Uterus (tissue), 4 donors: Measurements from ENCODE around the gene ARHGAP31. TPM values are rescaled to one million over a fixed set of nuclear protein-coding genes. Genes with fewer than 3 reads are reported as not detected.

Experiments
- DNase-seq, 2 donors: peaks; one replicate each; pipeline ENCODE4 v3.0.0-alpha.2; 2019 to 2020
- H3K27ac ChIP-seq, 2 donors: fragments of 200-600 bp; sonication (generic); 1 replicate in 1 of 2; 2 replicates in 1 of 2; pipeline ENCODE4 v1.5.1; 2016 to 2018
- H3K27me3 ChIP-seq, 2 donors: fragments of 200-600 bp; sonication (generic); one replicate each; pipeline ENCODE4 v1.5.1; 2018 to 2019; ENCODE audit warnings: control low read depth in 1 of 2
- H3K36me3 ChIP-seq, 2 donors: fragments of 200-600 bp; sonication (generic); one replicate each; pipeline ENCODE4 v1.5.1; 2019; ENCODE audit warnings: control low read depth in 1 of 2
- H3K4me1 ChIP-seq, 2 donors: fragments of 200-600 bp; sonication (generic); one replicate each; pipeline ENCODE4 v1.5.1; 2018 to 2019; ENCODE audit warnings: control low read depth in 1 of 2
- H3K4me3 ChIP-seq, 2 donors: fragments of 200-600 bp; sonication (generic); 1 replicate in 1 of 2; 2 replicates in 1 of 2; pipeline ENCODE4 v1.5.1; 2018 to 2019; ENCODE audit warnings: mild to moderate bottlenecking in 1 of 2
- H3K9me3 ChIP-seq, 2 donors: fragments of 200-600 bp; sonication (generic); one replicate each; pipeline ENCODE4 v1.5.1; 2019; ENCODE audit warnings: control low read depth in 1 of 2
- CTCF ChIP-seq, 4 experiments: fragments of 200-600 bp in 2 of 4; fragments of 450-650 bp in 2 of 4; sonication (generic) in 2 of 4; IDR thresholded peaks; one replicate each; pipeline ENCODE4 v1.5.1; 2016 to 2019; ENCODE audit warnings: antibody characterized with exemption in 4 of 4, mild to moderate bottlenecking in 2 of 4, moderate library complexity in 1 of 4
- POLR2A ChIP-seq, 2 donors: fragments of 450-650 bp; IDR thresholded peaks; one replicate each; pipeline ENCODE4 v1.6.1; 2016; ENCODE audit warnings: antibody characterized with exemption in 2 of 2, mild to moderate bottlenecking in 1 of 2, moderate library complexity in 1 of 2
- intact Hi-C: fragments of 100-400 bp; cut with DNase I; formaldehyde crosslinking; loops from one replicate; pipeline ENCODE4 v1.15.1; 2023; ENCODE audit warnings: low total_unique reads
- total RNA-seq, 4 donors: library from RNA; depleted of rRNA in 3 of 4; stranded (reverse); fragments of >200 nt in 3 of 4; gene quantifications; one replicate each; pipeline versions ENCODE4 v1.1.0 to v1.2.4, GENCODE V29; 2014 to 2023
- donor health status: DM: yes; HTN: yes; CAD: no.

Gene ARHGAP31
- total RNA-seq, 4 donors from 2014 or later, result 17.6 to 53.2 (median 29.4) TPM

DNA sequence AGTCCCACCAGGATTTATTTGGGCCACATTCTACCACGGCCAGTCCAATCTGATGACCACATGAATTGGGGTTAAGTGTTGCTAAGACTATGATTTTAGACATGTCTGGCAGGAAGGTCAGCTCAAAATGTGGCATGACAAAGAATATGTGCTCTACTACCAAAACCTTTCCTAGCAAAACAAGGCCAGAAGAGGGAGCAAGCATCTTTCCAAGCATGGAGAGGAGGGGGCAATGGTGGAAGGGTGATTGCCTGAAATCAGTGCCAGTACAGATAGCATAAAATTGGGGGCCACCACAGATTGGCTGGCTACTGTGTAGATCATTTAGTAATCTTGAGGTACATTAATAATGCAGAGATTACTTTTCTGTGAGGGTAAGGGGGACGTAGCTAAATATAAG is 126.0 kb downstream of the ARHGAP31 start:
- Histone ChIP-seq H3K4me1 (no peaks in the 10 kb centered on the region), H3K27me3 (no peaks in the 10 kb centered on the region), H3K4me3 (no peak overlapping the region), H3K9me3 (no peaks in the 10 kb centered on the region), H3K36me3 (no peaks in the 10 kb centered on the region), H3K27ac (no peak overlapping the region)
- intact Hi-C loops, result no loop called here
- DNase-seq, result no peak
- no peak for TF ChIP-seq POLR2A (IDR thresholded peaks at IDR 0.05)
- no peak for TF ChIP-seq CTCF (IDR thresholded peaks at IDR 0.05)

- Histone ChIP-seq H3K27me3 (no peaks in the 10 kb centered on the region), H3K36me3 (no peaks in the 10 kb centered on the region), H3K4me3 (no peak overlapping the region), H3K9me3 (peaks cover 0 to 48% of the 10 kb centered on the region in 2 donors), H3K4me1 (no peaks in the 10 kb centered on the region), H3K27ac (no peak overlapping the region)
- TF ChIP-seq CTCF (IDR thresholded peaks at IDR 0.05) (no peak), POLR2A (IDR thresholded peaks at IDR 0.05) (no peak)
- intact Hi-C loops, result no loop called here
- no peak for DNase-seq
Observed at GRCh38 chr3:119427669-119428068, 133.5 kb downstream of the ARHGAP31 start.

- Histone ChIP-seq H3K36me3 (no peaks in the 10 kb centered on the region), H3K4me3 (no peak overlapping the region), H3K27me3 (no peaks in the 10 kb centered on the region), H3K9me3 (peaks cover 0 to 48% of the 10 kb centered on the region in 2 donors), H3K27ac (no peak overlapping the region), H3K4me1 (no peaks in the 10 kb centered on the region)
- intact Hi-C loops, result no loop called here
- TF ChIP-seq CTCF (IDR thresholded peaks at IDR 0.05), result no peak
- TF ChIP-seq POLR2A (IDR thresholded peaks at IDR 0.05), result no peak
- no peak for DNase-seq
Observed at GRCh38 chr3:119428538-119428937, 134.4 kb downstream of the ARHGAP31 start.

DNA sequence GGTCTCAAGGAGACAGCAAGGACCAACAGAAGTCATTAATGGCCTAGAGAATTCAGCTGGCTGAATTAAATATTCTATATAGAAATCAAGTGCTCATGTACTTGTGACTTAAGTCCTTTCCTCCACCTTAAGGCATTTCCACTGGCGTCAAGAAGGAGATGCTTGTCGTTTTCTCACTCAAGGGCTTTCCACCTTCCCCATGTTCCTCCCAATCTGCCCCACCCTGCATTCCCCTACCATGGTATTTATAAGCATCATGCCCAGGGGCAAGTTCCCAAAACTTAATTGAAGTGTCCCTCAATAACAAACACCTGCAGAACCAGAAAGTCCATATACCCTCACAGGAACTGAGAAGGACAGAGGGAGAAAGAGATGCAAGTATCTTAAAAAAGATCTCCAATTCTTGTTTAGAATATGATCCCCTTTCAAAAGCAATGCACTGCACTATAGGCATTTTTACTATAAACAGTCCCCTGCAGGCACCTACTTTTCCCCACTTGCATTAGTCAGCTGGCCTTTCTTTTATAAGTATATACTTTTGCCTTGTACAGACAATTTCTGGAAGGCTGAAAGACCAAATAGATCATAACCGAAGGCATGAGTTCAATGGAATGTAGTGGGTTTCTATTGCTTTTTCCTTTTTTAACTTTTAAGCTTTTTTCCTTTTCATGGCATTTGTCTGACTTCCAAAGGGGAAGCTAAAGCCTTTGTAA is 139.6 kb downstream of the ARHGAP31 start:
- Histone ChIP-seq H3K9me3 (peaks cover 0 to 20% of the 10 kb centered on the region in 2 donors), H3K27me3 (no peaks in the 10 kb centered on the region), H3K4me1 (no peaks in the 10 kb centered on the region), H3K27ac (no peak overlapping the region), H3K4me3 (no peak overlapping the region), H3K36me3 (no peaks in the 10 kb centered on the region)
- intact Hi-C loops, result no loop called here
- DNase-seq, result no peak
- TF ChIP-seq CTCF (IDR thresholded peaks at IDR 0.05), result no peak
- no peak for TF ChIP-seq POLR2A (IDR thresholded peaks at IDR 0.05)

GRCh38 chr3:119434703-119435102 is 140.5 kb downstream of the ARHGAP31 start:
- DNase-seq, result no peak
- Histone ChIP-seq H3K4me3 (no peak overlapping the region), H3K9me3 (peaks cover 0 to 12% of the 10 kb centered on the region in 2 donors), H3K36me3 (no peaks in the 10 kb centered on the region), H3K27ac (no peak overlapping the region), H3K27me3 (no peaks in the 10 kb centered on the region), H3K4me1 (no peaks in the 10 kb centered on the region)
- intact Hi-C loops, result no loop called here
- no peak for TF ChIP-seq POLR2A (IDR thresholded peaks at IDR 0.05)
- no peak for TF ChIP-seq CTCF (IDR thresholded peaks at IDR 0.05)
